Natural killer cell (primary cell): ENCODE measurements around the gene STK4. TPM values are rescaled to one million over a fixed set of nuclear protein-coding genes. Genes with fewer than 3 reads are reported as not detected.
A peak's percentile ranks its signal among the peaks of the same experiment; 100 is the strongest.

Experiments used
- ATAC-seq, 3 donors: fragments of 150-1000 bp in 2 of 3; fragments of 200-7000 bp in 1 of 3; cut with Tn5 transposase; 1 replicate in 1 of 3; 2 replicates in 2 of 3; pipeline ENCODE4 v1.10.0; 2021; ENCODE audit warnings: mild to moderate bottlenecking in 2 of 3, moderate library complexity in 2 of 3
- DNase-seq, 2 donors: peaks; one replicate each; pipeline versions ENCODE4 v3.0.0 to v3.0.0-alpha.2; 2013 to 2021; ENCODE audit warnings: mixed read lengths in 1 of 2
- H3K27ac ChIP-seq: one replicate; pipeline ENCODE4 v1.5.1; 2013; ENCODE audit warnings: mild to moderate bottlenecking, low read length
- H3K27me3 ChIP-seq: one replicate; pipeline ENCODE4 v1.6.1; 2013; ENCODE audit warnings: low read length; ENCODE audit not compliant: control insufficient read depth, insufficient read depth
- H3K36me3 ChIP-seq: one replicate; pipeline ENCODE4 v1.6.1; 2013; ENCODE audit warnings: low read length; ENCODE audit not compliant: control insufficient read depth, insufficient read depth
- H3K4me1 ChIP-seq: one replicate; pipeline ENCODE4 v1.6.1; 2013; ENCODE audit warnings: low read length; ENCODE audit not compliant: control insufficient read depth, insufficient read depth
- H3K4me3 ChIP-seq: one replicate; pipeline ENCODE4 v1.5.1; 2013; ENCODE audit warnings: low read length
- H3K9me3 ChIP-seq: one replicate; pipeline ENCODE4 v1.6.1; 2013; ENCODE audit warnings: low read length; ENCODE audit not compliant: control insufficient read depth, insufficient read depth
- H3K27ac Mint-ChIP-seq, 2 donors: one replicate each; pipeline ENCODE4 v1.8.0; 2022; ENCODE audit warnings: mild to moderate bottlenecking in 2 of 2, mixed read lengths in 2 of 2, moderate library complexity in 1 of 2
- H3K27me3 Mint-ChIP-seq, 2 donors: one replicate each; pipeline ENCODE4 v1.8.0; 2022; ENCODE audit warnings: low read depth in 2 of 2, mixed read lengths in 2 of 2
- H3K36me3 Mint-ChIP-seq: one replicate; pipeline ENCODE4 v1.8.0; 2022; ENCODE audit warnings: mixed read lengths
- H3K4me1 Mint-ChIP-seq, 2 donors: one replicate each; pipeline ENCODE4 v1.8.0; 2022; ENCODE audit warnings: mixed read lengths in 2 of 2
- H3K4me3 Mint-ChIP-seq: one replicate; pipeline ENCODE4 v1.8.0; 2022; ENCODE audit warnings: mild to moderate bottlenecking, moderate library complexity, mixed read lengths
- H3K9me3 Mint-ChIP-seq, 2 donors: one replicate each; pipeline ENCODE4 v1.8.0; 2022; ENCODE audit warnings: mixed read lengths in 2 of 2
- CTCF ChIP-seq: fragments of 200-600 bp; IDR thresholded peaks from one replicate; pipeline ENCODE4 v1.8.0; 2022; ENCODE audit warnings: antibody characterized with exemption
- WGBS: methylation state at CpG from one replicate; pipeline ENCODE4 v1.1.7; 2013; ENCODE audit warnings: missing lambda C conversion rate; ENCODE audit not compliant: insufficient coverage; 5-methylcytosine and 5-hydroxymethylcytosine counted together
- intact Hi-C: fragments of 100-400 bp; cut with micrococcal nuclease; formaldehyde crosslinking; loops from one replicate; pipeline ENCODE4 v1.14.2; 2022
- total RNA-seq, 4 donors: library from RNA; stranded (reverse); fragments of 120-200 nt in 1 of 4; gene quantifications; one replicate each; pipeline versions ENCODE4 v1.2.3 to v1.2.4, GENCODE V29; 2013 to 2022

Gene STK4
- total RNA-seq, 3 donors from 2014 or later (not counting 1 experiment from before 2014, with no cell fraction given) = 351 to 394 (median 366) TPM

GRCh38 chr20:44960103-44960852 is 6.0 kb upstream of the STK4 start, which contains the start of gene TOMM34:
Gene TOMM34 (minus strand): TSS chr20:44960397. CDS start chr20:44960333, 64 bp downstream.
- Histone ChIP-seq H3K4me1 (peaks cover 13% of the 10 kb centered on the region), H3K27me3 (no peaks in the 10 kb centered on the region), H3K9me3 (no peaks in the 10 kb centered on the region), H3K27ac (peak within 1 kb of the TSS; percentile 61), H3K36me3 (peaks cover 9% of the 10 kb centered on the region), H3K4me3 (peak within 1 kb of the TSS; percentile 85)
- peak within 1 kb of the TSS; percentile 99 for H3K4me3 Mint-ChIP-seq
- DNase-seq = peak; percentile 90 to 97
- H3K36me3 Mint-ChIP-seq = peaks cover 8% of the 10 kb centered on the region
- under 1% methylated on average over 60 of the region's 60 CpGs for WGBS
- H3K9me3 Mint-ChIP-seq = no peaks in the 10 kb centered on the region
- peak; percentile 93 to 97 (median 96) for ATAC-seq
- peak within 1 kb of the TSS; percentile 82 to 88 for H3K27ac Mint-ChIP-seq
- no peak for TF ChIP-seq CTCF
- intact Hi-C loops = no loop called here
- H3K4me1 Mint-ChIP-seq = peaks cover 33 to 35% of the 10 kb centered on the region in 2 donors
- H3K27me3 Mint-ChIP-seq = no peaks in the 10 kb centered on the region

GRCh38 chr20:44961011-44961869 is 5.1 kb upstream of the STK4 start:
- Mint-ChIP-seq H3K4me1 (peaks cover 38 to 43% of the 10 kb centered on the region in 2 donors), H3K27ac (peak overlapping the region; percentile 82 to 88), H3K27me3 (no peaks in the 10 kb centered on the region), H3K9me3 (no peaks in the 10 kb centered on the region), H3K4me3 (peak overlapping the region; percentile 99), H3K36me3 (peaks cover 3% of the 10 kb centered on the region)
- no peak for ATAC-seq
- Histone ChIP-seq H3K4me3 (no peak overlapping the region), H3K27me3 (no peaks in the 10 kb centered on the region), H3K27ac (no peak overlapping the region), H3K9me3 (no peaks in the 10 kb centered on the region), H3K36me3 (peaks cover under 1% of the 10 kb centered on the region), H3K4me1 (peaks cover 17% of the 10 kb centered on the region)
- DNase-seq = no peak
- TF ChIP-seq CTCF = no peak
- 91% methylated on average over 4 of the region's 4 CpGs for WGBS
- intact Hi-C loops = no loop called here

- H3K4me1 Mint-ChIP-seq = peaks cover 45 to 46% of the 10 kb centered on the region in 2 donors
- ATAC-seq (no peak), DNase-seq (no peak)
- Histone ChIP-seq H3K36me3 (no peaks in the 10 kb centered on the region), H3K4me3 (no peak overlapping the region), H3K9me3 (no peaks in the 10 kb centered on the region), H3K4me1 (peaks cover 17% of the 10 kb centered on the region), H3K27ac (no peak overlapping the region), H3K27me3 (no peaks in the 10 kb centered on the region)
- no peaks in the 10 kb centered on the region for H3K36me3 Mint-ChIP-seq
- TF ChIP-seq CTCF = no peak
- H3K27ac Mint-ChIP-seq = no peak overlapping the region
- no peaks in the 10 kb centered on the region for H3K27me3 Mint-ChIP-seq
- peak overlapping the region; percentile 71 for H3K4me3 Mint-ChIP-seq
- intact Hi-C loops = no loop called here
- 93% methylated on average over 2 of the region's 3 CpGs for WGBS
- no peaks in the 10 kb centered on the region for H3K9me3 Mint-ChIP-seq
Observed at GRCh38 chr20:44961870-44962267, 4.4 kb upstream of the STK4 start.
